Psoas muscle (tissue), 8 donors: Measurements from ENCODE around the gene HOXC11. TPM values are rescaled to one million over a fixed set of nuclear protein-coding genes. Genes with fewer than 3 reads are reported as not detected.

Experiments
- ATAC-seq, 4 donors: fragments of 200-7000 bp; cut with Tn5 transposase; one replicate each; pipeline ENCODE4 v1.9.1; 2020; ENCODE audit warnings: moderate library complexity in 3 of 4, mild to moderate bottlenecking in 2 of 4
- DNase-seq, 2 donors: peaks; one replicate each; pipeline ENCODE4 v3.0.0-alpha.2; 2020
- H3K27ac ChIP-seq: fragments of 200-600 bp; one replicate; pipeline ENCODE4 v1.8.0; 2022
- H3K27me3 ChIP-seq, 3 donors: fragments of 200-600 bp in 1 of 3; one replicate each; pipeline versions ENCODE4 v1.6.1 to v1.8.0; 2013 to 2022; ENCODE audit warnings: low read length in 2 of 3, mild to moderate bottlenecking in 2 of 3, moderate library complexity in 1 of 3; ENCODE audit not compliant: insufficient read depth in 3 of 3
- H3K36me3 ChIP-seq, 2 donors: fragments of 200-600 bp in 1 of 2; one replicate each; pipeline versions ENCODE4 v1.6.1 to v1.8.0; 2013 to 2022; ENCODE audit warnings: low read depth in 1 of 2, mild to moderate bottlenecking in 1 of 2, moderate library complexity in 1 of 2; ENCODE audit not compliant: insufficient read depth in 1 of 2
- H3K4me1 ChIP-seq: fragments of 200-600 bp; one replicate; pipeline ENCODE4 v1.8.0; 2022
- H3K4me3 ChIP-seq: fragments of 200-600 bp; one replicate; pipeline ENCODE4 v1.8.0; 2022; ENCODE audit warnings: mild to moderate bottlenecking
- H3K9me3 ChIP-seq: fragments of 200-600 bp; one replicate; pipeline ENCODE4 v1.8.0; 2022
- WGBS, 3 donors: extraction: QIAGEN DNeasy Blood & Tissue Kit; methylation state at CpG; one replicate each; pipeline versions ENCODE4 v1.1.6 to v1.1.7; 2013; 5-methylcytosine and 5-hydroxymethylcytosine counted together
- intact Hi-C, 2 donors: fragments of 100-400 bp; cut with DNase I; formaldehyde crosslinking; loops; one replicate each; pipeline versions ENCODE4 v1.11.0 to v1.14.2; 2022
- polyA plus RNA-seq, 3 donors: library from polyadenylated mRNA; stranded (reverse); fragments of 200-250 nt; gene quantifications; one replicate each; pipeline ENCODE4 v1.2.3, GENCODE V29; 2013
- total RNA-seq, 4 donors: library from RNA; stranded (reverse); fragmentation: NEBNext Ultra II Directional in 2 of 4; extraction: Animal tissue kit (Norgen Biotek cat#: 25700) in 2 of 4; gene quantifications; one replicate each; pipeline versions ENCODE4 v1.2.1 to v1.2.4, GENCODE V29; 2021 to 2023
- TF ChIP-seq, protein P1 (sequence below): fragments of 200-600 bp; IDR thresholded peaks from one replicate; pipeline ENCODE4 v1.8.0; 2022; ENCODE audit warnings: antibody characterized with exemption
- donor health status: healthy with polysubstance abuse.
- donor health status: DM: no; HTN: no; CAD: no; lungs with moderate emphysema.
- donor health status: Bipolar disorder and iron deficiency.
- donor health status: healthy.
- donor health status: DM: yes; HTN: yes; CAD: no.
- donor health status: DM: no; HTN: no; CAD: no.
- donor health status: DM: no; HTN: no; CAD: no.
- donor health status: DM: yes; HTN: yes; CAD: no.

The HOXC11 gene
- total and polyA plus RNA-seq, 7 donors: 0.34 to 2.2 (median 0.82) TPM; not detected in 2

DNA sequence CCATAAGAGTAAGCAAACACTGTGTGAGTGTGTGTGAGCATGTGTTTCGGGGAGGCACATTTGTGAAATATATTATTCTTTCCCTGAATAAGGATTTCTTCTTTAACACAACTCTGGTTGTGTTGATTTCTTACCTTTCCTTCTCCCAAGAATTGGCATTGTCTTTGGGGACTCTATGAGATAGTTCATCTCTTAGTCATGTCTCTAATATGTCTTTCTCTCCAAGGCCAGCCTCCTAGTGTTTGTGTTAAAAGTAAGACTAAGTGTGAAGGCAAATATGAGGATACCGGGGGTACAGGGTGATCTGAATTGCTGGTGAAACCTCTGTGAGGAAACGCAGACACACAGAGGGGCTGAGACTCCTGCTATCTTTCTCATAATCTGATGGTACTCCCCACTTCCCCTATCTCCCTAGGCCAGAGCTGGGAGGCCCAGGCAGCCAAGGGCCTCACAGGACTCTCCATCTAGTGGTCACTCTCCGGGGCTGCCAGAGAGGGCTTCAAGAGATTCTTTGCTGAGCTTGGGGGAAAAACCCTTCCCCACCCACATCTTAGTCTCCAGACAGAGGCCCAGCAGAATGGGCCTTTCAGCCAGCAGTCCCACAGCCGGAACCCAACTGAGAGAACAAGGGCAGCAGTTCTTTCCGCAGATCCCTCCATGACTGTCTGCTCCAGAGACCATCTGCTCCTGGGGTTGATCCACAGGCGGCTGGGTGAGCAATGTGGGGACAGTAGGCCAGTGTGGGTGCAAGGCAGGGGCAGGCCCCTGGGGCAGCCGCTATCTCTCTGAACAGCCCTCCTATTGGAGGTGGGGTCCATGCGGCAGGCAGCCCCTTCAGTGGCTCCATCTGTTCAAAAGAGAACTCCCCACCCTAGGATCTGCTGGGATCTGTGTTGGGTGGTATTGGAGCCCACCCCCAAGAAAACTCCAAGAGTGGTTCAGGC, 24.0 kb upstream of the HOXC11 start:
- ATAC-seq (no peak), DNase-seq (no peak)
- Histone ChIP-seq H3K27me3 (peaks cover 0 to 96% (median 56%) of the 10 kb centered on the region in 3 donors), H3K4me3 (no peak overlapping the region), H3K27ac (no peak overlapping the region), H3K4me1 (no peaks in the 10 kb centered on the region), H3K36me3 (no peaks in the 10 kb centered on the region), H3K9me3 (no peaks in the 10 kb centered on the region)
- intact Hi-C loops: no loop called here
- TF ChIP-seq, protein P1, sequence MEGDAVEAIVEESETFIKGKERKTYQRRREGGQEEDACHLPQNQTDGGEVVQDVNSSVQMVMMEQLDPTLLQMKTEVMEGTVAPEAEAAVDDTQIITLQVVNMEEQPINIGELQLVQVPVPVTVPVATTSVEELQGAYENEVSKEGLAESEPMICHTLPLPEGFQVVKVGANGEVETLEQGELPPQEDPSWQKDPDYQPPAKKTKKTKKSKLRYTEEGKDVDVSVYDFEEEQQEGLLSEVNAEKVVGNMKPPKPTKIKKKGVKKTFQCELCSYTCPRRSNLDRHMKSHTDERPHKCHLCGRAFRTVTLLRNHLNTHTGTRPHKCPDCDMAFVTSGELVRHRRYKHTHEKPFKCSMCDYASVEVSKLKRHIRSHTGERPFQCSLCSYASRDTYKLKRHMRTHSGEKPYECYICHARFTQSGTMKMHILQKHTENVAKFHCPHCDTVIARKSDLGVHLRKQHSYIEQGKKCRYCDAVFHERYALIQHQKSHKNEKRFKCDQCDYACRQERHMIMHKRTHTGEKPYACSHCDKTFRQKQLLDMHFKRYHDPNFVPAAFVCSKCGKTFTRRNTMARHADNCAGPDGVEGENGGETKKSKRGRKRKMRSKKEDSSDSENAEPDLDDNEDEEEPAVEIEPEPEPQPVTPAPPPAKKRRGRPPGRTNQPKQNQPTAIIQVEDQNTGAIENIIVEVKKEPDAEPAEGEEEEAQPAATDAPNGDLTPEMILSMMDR: no peak
- 68 to 91% (median 78%) methylated on average over 9 of the region's 9 CpGs for WGBS, 3 donors

DNA sequence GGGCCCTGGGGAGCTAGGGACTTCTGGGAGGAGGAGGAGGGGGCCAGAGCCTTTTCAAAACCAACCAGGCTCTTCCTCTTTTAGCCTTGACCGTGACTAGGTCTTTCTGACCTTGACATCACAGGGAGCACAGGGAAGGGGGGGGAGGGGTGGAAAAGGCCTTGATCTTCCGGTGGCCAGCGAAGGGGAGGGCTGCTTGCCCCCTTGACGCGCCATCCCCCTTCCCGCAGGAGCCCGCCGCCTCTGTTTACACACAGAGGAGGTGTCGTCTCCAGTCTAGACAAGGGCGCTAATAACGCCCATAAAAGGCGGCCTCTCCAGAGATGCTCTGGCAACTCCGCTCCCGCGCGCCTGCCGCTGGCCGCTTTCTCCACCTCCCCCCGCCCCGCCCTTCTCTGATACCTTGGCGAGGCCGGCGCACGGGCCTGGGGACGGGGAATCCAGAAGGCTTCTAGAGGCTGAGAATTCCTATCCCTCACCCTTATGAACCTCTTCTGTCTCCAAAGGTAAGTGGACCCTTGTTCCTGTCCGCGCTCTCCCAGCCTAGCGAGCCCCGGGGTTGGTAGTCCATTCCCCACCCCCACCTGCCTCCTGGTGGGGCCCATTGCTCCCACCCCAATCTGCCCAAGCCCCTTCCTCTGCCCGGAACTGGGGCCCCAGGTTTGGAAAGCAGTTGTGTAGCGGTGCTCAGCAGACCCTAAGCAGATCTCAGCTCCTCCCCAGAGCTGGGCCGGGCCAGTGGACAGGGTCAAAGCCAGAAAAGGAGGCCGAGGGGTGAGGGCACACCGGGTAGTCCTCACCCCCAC, 23.1 kb upstream of the HOXC11 start:
- TF ChIP-seq, protein P1: no peak
- DNase-seq: peak in 1 of 2 donors; percentile 45
- Histone ChIP-seq H3K4me1 (no peaks in the 10 kb centered on the region), H3K4me3 (no peak overlapping the region), H3K9me3 (no peaks in the 10 kb centered on the region), H3K27ac (no peak overlapping the region), H3K27me3 (peaks cover 0 to 96% (median 56%) of the 10 kb centered on the region in 3 donors), H3K36me3 (no peaks in the 10 kb centered on the region)
- 26 to 34% (median 27%) methylated on average over 32 to 34 of the region's 34 CpGs for WGBS, 3 donors
- intact Hi-C loops: loop anchor here in 1 of 2 donors (10.0 kb wide), 1 partner anchor 165 kb away; no protein-coding TSS in a partner anchor
- ATAC-seq: no peak

DNA sequence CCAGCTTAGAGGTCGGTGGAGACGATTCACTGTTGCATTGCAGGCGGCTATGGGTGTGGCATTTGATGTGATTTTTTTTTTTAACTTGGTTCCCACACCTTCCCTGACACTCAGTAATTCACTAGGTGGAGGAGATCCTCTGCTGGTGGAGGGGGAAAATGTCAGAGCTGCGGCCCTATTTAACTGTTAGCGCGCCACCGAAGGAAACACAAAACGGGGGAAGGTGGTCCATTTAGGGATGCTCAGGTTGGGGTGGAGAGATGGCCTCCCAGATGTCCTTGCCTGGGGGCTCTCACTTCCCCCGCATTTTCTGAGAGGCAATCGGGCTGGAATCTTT, 22.5 kb upstream of the HOXC11 start:
- H3K27me3 ChIP-seq: peaks cover 0 to 96% (median 57%) of the 10 kb centered on the region in 3 donors
- ATAC-seq: no peak
- no peak for DNase-seq
- no peaks in the 10 kb centered on the region for H3K9me3 ChIP-seq
- no peak overlapping the region for H3K27ac ChIP-seq
- intact Hi-C loops: loop anchor here in 1 of 2 donors (10.0 kb wide), 1 partner anchor 166 kb away; no protein-coding TSS in a partner anchor
- TF ChIP-seq, protein P1: no peak
- no peak overlapping the region for H3K4me3 ChIP-seq
- H3K4me1 ChIP-seq: no peaks in the 10 kb centered on the region
- WGBS, 3 donors: 15 to 24% (median 22%) methylated on average over 10 of the region's 10 CpGs
- no peaks in the 10 kb centered on the region for H3K36me3 ChIP-seq

DNA sequence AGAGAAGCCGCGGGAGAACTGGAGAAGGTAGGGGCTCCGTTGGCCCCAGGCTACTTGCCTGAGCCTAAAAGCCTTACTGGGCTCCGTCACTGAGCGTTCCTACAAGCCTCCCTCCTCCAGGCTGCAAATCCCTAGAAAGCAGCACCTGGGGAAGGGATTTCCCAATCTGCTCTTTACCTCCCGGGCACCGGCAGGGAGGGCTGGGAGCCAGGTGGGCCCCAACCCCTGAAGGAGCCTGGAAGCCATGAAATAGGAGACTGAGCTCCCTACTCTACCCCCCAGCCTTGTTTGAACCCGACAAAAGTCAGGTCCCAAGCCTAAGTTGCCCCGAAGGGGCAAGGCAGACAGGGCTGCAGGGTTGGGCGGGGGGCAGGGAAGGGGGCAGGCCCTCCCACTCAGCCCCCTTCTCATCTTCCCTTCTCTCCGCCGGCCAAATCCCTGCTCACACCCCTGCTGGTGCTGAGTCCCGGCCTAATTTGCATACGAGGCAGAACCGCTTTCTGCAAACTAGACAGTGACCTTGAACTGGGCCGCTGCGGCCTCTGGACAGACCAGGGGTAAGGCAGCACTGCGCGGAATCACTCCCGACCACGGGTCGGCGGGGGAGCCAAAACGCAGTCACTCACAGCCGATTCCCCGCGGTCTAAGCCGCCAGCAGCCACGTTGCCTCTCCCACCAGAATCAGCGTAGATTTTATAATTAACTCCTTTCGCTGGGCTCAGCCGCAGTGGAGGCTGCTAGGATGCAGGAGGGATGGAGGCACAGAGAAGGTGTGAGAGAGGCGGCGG, 21.9 kb upstream of the HOXC11 start:
- Histone ChIP-seq H3K27me3 (peaks cover 0 to 96% (median 56%) of the 10 kb centered on the region in 3 donors), H3K4me1 (no peaks in the 10 kb centered on the region), H3K36me3 (no peaks in the 10 kb centered on the region), H3K9me3 (no peaks in the 10 kb centered on the region), H3K27ac (no peak overlapping the region), H3K4me3 (no peak overlapping the region)
- DNase-seq (peak in 1 of 2 donors; percentile 51), ATAC-seq (peak in 1 of 4 donors; percentile 35)
- WGBS, 3 donors: 12 to 17% (median 16%) methylated on average over 34 of the region's 34 CpGs
- TF ChIP-seq, protein P1: no peak
- intact Hi-C loops: loop anchor here in 1 of 2 donors (10.0 kb wide), 1 partner anchor 166 kb away; no protein-coding TSS in a partner anchor
